Progenitor cell of endocrine pancreas (in vitro differentiated cells): ENCODE data around the gene AGTRAP. TPM values are rescaled to one million over a fixed set of nuclear protein-coding genes. Genes with fewer than 3 reads are reported as not detected.

ENCODE experiments used
- DNase-seq: peaks from one replicate; pipeline ENCODE4 v3.0.0; 2021; ENCODE audit warnings: low spot score; ENCODE audit not compliant: unreplicated experiment
- H3K27ac Mint-ChIP-seq: 2 replicates; pipeline ENCODE4 v1.8.0; 2021; ENCODE audit warnings: mild to moderate bottlenecking, moderate library complexity, mixed read lengths
- H3K27me3 Mint-ChIP-seq: 2 replicates; pipeline ENCODE4 v1.8.0; 2021; ENCODE audit warnings: mixed read lengths
- H3K36me3 Mint-ChIP-seq: 2 replicates; pipeline ENCODE4 v1.8.0; 2022; ENCODE audit warnings: mixed read lengths; ENCODE audit not compliant: insufficient read depth
- H3K4me1 Mint-ChIP-seq: 2 replicates; pipeline ENCODE4 v1.8.0; 2021; ENCODE audit warnings: low read depth, mixed read lengths
- H3K4me3 Mint-ChIP-seq: 2 replicates; pipeline ENCODE4 v1.8.0; 2021; ENCODE audit warnings: low read depth, mild to moderate bottlenecking, moderate library complexity, mixed read lengths
- H3K9me3 Mint-ChIP-seq: 2 replicates; pipeline ENCODE4 v1.8.0; 2021; ENCODE audit warnings: low read depth, mixed read lengths
- total RNA-seq: library from RNA; stranded (reverse); gene quantifications from 2 replicates; pipeline ENCODE4 v1.2.1, GENCODE V29; 2021
- TF ChIP-seq, protein P1 (sequence below): fragments of 200-600 bp; sonication (generic); IDR thresholded peaks from one replicate; pipeline ENCODE4 v1.5.0; 2021; ENCODE audit warnings: antibody characterized with exemption, mild to moderate bottlenecking; ENCODE audit not compliant: unreplicated experiment

Gene AGTRAP
- total RNA-seq, 1 donor from 2014 or later, result 34.2 TPM

DNA sequence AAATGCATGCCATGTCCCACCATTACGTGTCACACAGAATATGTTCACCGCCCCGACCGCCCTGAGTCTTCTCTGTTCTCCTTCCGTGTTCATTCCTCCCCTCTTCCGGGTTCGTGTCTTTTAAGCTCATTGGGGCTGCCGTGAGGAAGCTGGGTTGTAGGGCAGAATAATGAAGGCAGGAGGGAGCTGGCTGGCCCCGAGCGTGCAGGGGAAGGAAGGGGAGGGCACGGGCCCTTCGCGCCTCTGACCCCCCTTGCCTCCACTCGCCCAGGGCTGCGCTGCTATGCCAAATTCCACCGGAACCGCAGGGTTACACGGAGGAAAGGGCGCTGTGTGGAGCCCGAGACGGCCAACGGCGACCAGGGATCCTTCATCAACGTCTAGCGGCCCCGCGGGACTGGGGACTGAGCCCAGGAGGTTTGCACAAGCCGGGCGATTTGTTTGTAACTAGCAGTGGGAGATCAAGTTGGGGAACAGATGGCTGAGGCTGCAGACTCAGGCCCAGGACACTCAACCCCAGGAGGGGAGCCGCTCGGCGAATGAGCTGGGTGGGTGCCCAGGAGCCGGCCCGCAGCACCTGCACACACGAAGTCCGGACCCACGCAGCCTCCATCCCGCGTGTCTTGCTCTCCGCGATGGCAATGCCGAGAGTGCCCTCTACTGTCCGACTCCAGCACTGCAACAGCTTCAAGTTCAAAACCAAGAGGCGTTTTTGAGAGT lies 16.5 kb upstream of the AGTRAP start:
- no peak overlapping the region for H3K27ac Mint-ChIP-seq

DNA sequence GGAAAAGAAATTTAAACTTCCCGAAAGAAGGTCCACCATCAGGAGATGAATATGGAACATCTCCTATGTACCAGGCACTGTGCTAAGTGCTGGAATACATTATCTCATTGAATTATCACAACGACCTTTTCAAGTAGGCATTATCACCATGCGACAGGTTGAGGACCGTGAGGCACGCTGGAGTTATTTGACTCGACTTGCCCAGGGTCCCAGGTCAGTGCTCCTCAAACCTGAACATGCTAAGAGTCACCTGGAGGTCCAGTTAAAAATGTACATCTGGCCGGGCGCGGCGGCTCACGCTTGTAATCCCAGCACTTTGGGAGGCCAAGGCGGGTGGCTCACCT lies 15.9 kb upstream of the AGTRAP start:
- Mint-ChIP-seq H3K9me3 (no peaks in the 10 kb centered on the region), H3K4me3 (no peak overlapping the region), H3K4me1 (no peaks in the 10 kb centered on the region), H3K27ac (no peak overlapping the region), H3K27me3 (peaks cover 18% of the 10 kb centered on the region), H3K36me3 (no peaks in the 10 kb centered on the region)
- TF ChIP-seq, protein P1, sequence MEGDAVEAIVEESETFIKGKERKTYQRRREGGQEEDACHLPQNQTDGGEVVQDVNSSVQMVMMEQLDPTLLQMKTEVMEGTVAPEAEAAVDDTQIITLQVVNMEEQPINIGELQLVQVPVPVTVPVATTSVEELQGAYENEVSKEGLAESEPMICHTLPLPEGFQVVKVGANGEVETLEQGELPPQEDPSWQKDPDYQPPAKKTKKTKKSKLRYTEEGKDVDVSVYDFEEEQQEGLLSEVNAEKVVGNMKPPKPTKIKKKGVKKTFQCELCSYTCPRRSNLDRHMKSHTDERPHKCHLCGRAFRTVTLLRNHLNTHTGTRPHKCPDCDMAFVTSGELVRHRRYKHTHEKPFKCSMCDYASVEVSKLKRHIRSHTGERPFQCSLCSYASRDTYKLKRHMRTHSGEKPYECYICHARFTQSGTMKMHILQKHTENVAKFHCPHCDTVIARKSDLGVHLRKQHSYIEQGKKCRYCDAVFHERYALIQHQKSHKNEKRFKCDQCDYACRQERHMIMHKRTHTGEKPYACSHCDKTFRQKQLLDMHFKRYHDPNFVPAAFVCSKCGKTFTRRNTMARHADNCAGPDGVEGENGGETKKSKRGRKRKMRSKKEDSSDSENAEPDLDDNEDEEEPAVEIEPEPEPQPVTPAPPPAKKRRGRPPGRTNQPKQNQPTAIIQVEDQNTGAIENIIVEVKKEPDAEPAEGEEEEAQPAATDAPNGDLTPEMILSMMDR, result no peak
- no peak for DNase-seq

More for the DNA sequence above, 16.5 kb upstream of the AGTRAP start:
- peak; percentile 58 for DNase-seq
- H3K4me1 Mint-ChIP-seq, result no peaks in the 10 kb centered on the region
- H3K27me3 Mint-ChIP-seq, result peaks cover 18% of the 10 kb centered on the region
- no peaks in the 10 kb centered on the region for H3K36me3 Mint-ChIP-seq
- TF ChIP-seq, protein P1, result peak; percentile 96
- peak overlapping the region; percentile 55 for H3K4me3 Mint-ChIP-seq
- H3K9me3 Mint-ChIP-seq, result no peaks in the 10 kb centered on the region

DNA sequence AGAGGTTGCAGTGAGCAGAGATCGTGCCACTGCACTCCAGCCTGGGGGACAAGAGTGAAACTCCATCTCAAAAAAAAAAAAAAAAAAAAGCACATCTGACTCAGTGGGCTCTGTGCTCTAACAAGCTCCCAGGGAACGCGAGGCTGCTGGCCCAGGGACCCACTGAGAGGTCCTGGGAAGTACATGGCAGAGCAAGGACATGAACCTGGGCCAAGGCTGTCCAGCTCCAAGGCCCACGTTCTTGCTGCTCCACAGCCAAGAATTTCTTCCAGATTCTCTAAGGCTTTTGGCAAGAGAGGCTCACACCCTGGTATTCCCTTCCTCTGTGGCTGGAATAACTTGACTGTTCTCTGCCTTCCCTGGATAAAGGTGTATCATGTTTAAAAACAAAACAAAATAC lies 15.4 kb upstream of the AGTRAP start:
- no peak for DNase-seq
- Mint-ChIP-seq H3K36me3 (no peaks in the 10 kb centered on the region), H3K27ac (no peak overlapping the region), H3K4me1 (no peaks in the 10 kb centered on the region), H3K27me3 (peaks cover 18% of the 10 kb centered on the region), H3K9me3 (no peaks in the 10 kb centered on the region), H3K4me3 (no peak overlapping the region)
- TF ChIP-seq, protein P1, result no peak

DNA sequence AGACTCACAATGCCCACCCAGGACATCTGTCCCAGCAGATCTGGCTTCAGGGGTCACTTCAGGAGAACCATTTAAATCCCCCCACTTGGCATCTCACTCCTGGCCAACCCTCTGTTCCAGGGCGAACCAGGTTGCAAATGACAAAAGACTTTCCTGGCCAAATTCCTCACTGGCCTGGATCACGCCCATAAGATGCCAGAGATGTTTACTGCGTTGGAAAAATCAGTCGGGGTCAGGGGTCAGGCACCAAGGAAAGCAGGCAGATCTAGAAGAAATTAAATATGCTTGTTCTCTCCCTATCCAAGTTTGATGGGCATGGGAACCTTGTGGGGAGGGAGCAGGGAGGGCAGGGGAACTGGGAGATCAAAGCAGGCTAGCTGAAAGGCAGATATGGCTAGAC lies 14.6 kb upstream of the AGTRAP start:
- Mint-ChIP-seq H3K27me3 (peaks cover 15% of the 10 kb centered on the region), H3K9me3 (no peaks in the 10 kb centered on the region), H3K4me3 (no peak overlapping the region), H3K4me1 (no peaks in the 10 kb centered on the region), H3K36me3 (no peaks in the 10 kb centered on the region), H3K27ac (peak overlapping the region; percentile 31)
- DNase-seq, result no peak
- TF ChIP-seq, protein P1, result no peak

DNA sequence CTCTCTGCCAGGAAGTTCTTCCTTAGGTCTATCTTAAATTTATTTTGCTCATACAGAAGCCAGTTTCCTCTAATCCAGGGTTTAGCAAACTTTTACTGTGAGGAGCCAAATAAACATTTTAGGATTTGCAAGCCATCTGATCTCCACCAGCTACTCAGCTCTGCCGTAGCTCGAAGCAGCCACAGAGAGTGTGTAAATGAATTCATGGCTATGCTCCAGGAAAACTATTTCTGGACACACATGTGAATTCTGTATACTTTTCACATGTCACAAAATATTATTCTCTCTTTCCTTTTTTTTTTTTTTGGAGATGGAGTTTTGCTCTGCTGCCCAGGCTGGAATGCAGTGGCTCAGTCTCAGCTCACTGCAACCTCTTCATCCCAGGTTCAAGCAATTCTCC lies 13.4 kb upstream of the AGTRAP start:
- Mint-ChIP-seq H3K27me3 (peaks cover 14% of the 10 kb centered on the region), H3K4me1 (no peaks in the 10 kb centered on the region), H3K9me3 (no peaks in the 10 kb centered on the region), H3K27ac (no peak overlapping the region), H3K36me3 (no peaks in the 10 kb centered on the region), H3K4me3 (no peak overlapping the region)
- TF ChIP-seq, protein P1, result no peak
- no peak for DNase-seq
